ENCODE results near the gene DCTN1.

DNA sequence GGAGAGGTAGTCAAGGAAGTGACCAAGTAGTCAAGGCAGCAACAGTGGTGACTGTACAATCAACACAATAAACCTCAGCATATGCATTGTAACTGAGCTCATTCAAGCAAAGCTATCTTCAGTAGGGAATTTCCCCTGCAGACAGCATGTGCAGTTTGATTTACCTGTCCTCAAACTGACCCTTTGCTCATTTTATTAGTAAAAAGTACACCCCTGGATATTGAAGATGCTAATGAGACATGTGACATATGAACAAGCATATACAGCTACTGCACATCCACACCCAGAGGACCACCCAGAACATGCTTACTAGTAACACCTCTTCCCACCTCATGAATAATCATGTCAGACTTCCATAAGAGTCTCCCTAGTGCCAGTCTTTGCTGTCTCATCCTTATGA, 25.9 kb upstream of the DCTN1 start:
- TF ChIP-seq, protein P1, sequence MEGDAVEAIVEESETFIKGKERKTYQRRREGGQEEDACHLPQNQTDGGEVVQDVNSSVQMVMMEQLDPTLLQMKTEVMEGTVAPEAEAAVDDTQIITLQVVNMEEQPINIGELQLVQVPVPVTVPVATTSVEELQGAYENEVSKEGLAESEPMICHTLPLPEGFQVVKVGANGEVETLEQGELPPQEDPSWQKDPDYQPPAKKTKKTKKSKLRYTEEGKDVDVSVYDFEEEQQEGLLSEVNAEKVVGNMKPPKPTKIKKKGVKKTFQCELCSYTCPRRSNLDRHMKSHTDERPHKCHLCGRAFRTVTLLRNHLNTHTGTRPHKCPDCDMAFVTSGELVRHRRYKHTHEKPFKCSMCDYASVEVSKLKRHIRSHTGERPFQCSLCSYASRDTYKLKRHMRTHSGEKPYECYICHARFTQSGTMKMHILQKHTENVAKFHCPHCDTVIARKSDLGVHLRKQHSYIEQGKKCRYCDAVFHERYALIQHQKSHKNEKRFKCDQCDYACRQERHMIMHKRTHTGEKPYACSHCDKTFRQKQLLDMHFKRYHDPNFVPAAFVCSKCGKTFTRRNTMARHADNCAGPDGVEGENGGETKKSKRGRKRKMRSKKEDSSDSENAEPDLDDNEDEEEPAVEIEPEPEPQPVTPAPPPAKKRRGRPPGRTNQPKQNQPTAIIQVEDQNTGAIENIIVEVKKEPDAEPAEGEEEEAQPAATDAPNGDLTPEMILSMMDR (IDR thresholded peaks at IDR 0.05; ENCODE audit: low read depth, low read length) = no peak
- TF ChIP-seq, protein P2, sequence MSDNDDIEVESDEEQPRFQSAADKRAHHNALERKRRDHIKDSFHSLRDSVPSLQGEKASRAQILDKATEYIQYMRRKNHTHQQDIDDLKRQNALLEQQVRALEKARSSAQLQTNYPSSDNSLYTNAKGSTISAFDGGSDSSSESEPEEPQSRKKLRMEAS (IDR thresholded peaks at IDR 0.05; ENCODE audit: low read depth, low read length) = no peak
